Activated CD4-positive, alpha-beta memory T cell treated with anti-CD3 and anti-CD28 coated beads, Interleukin-2, amount 10 ng/mL, durations not matched to agents 7 days and 5 days (primary cell): Measurements from ENCODE around the gene RHBDF1. TPM values are rescaled to one million over a fixed set of nuclear protein-coding genes. Genes with fewer than 3 reads are reported as not detected.
A peak's percentile ranks its signal among the peaks of the same experiment; 100 is the strongest.

ENCODE experiments used
- CTCF ChIA-PET: fragments of 350-600 bp; sonication (Branson Sonifier 250); formaldehyde crosslinking; loops from one replicate; lab custom pipeline; 2021; ENCODE audit warnings: antibody characterized with exemption, inconsistent platforms; lab: Charles Lee
- POLR2A ChIA-PET: fragments of 350-600 bp; sonication (Branson Sonifier 250); formaldehyde crosslinking; loops from one replicate; lab custom pipeline; 2021; ENCODE audit warnings: antibody characterized with exemption; lab: Charles Lee
- DNase-seq: peaks from one replicate; pipeline ENCODE4 v3.0.0-alpha.2; 2020
- H3K27ac Mint-ChIP-seq: one replicate; pipeline ENCODE4 v1.8.0; 2021; ENCODE audit warnings: mild to moderate bottlenecking, mixed read lengths
- H3K27me3 Mint-ChIP-seq: one replicate; pipeline ENCODE4 v1.8.0; 2021; ENCODE audit warnings: mixed read lengths
- H3K36me3 Mint-ChIP-seq: one replicate; pipeline ENCODE4 v1.8.0; 2021; ENCODE audit warnings: low read depth, mixed read lengths
- H3K4me1 Mint-ChIP-seq: one replicate; pipeline ENCODE4 v1.8.0; 2021; ENCODE audit warnings: mixed read lengths
- H3K4me3 Mint-ChIP-seq: one replicate; pipeline ENCODE4 v1.8.0; 2021; ENCODE audit warnings: mild to moderate bottlenecking, mixed read lengths
- H3K9me3 Mint-ChIP-seq: one replicate; pipeline ENCODE4 v1.8.0; 2021; ENCODE audit warnings: mixed read lengths
- total RNA-seq, 2 experiments: library from RNA; stranded (reverse); gene quantifications; one replicate each; pipeline ENCODE4 v1.2.3, GENCODE V29; 2021

The RHBDF1 gene
- total RNA-seq, 2 experiments from 2014 or later, result 0.18 to 0.23 TPM

DNA sequence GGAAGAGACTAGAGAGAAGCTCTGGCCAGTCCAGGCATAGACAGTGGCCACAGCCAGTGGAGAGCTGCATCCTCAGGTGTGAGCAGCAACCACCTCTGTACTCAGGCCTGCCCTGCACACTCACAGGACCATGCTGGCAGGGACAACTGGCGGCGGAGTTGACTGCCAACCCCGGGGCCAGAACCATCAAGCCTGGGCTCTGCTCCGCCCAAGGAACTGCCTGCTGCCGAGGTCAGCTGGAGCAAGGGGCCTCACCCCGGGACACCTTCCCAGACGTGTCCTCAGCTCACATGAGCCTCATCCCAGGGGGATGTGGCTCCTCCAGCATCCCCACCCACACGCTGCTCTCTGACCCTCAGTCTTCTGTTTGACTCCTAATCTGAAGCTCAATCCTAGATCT is 3.2 kb downstream of the RHBDF1 start:
- DNase-seq, result no peak
- H3K9me3 Mint-ChIP-seq, result no peaks in the 10 kb centered on the region
- peaks cover 35% of the 10 kb centered on the region for H3K27me3 Mint-ChIP-seq
- H3K4me1 Mint-ChIP-seq, result peaks cover 8% of the 10 kb centered on the region
- H3K27ac Mint-ChIP-seq, result no peak overlapping the region
- H3K4me3 Mint-ChIP-seq, result no peak overlapping the region
- ChIA-PET CTCF (interaction anchor here (1.7 to 9.4 kb wide), 3 partner anchors 16 to 28 kb away, joined by 4 to 194 read pairs (median 4); partner anchors contain the start of genes POLR3K and SNRNP25), POLR2A (interaction anchor here (0.9 to 1.3 kb wide), 3 partner anchors 8 to 14 kb away, joined by 3 to 5 read pairs (median 3); no protein-coding TSS in a partner anchor)
- H3K36me3 Mint-ChIP-seq, result no peaks in the 10 kb centered on the region

DNA sequence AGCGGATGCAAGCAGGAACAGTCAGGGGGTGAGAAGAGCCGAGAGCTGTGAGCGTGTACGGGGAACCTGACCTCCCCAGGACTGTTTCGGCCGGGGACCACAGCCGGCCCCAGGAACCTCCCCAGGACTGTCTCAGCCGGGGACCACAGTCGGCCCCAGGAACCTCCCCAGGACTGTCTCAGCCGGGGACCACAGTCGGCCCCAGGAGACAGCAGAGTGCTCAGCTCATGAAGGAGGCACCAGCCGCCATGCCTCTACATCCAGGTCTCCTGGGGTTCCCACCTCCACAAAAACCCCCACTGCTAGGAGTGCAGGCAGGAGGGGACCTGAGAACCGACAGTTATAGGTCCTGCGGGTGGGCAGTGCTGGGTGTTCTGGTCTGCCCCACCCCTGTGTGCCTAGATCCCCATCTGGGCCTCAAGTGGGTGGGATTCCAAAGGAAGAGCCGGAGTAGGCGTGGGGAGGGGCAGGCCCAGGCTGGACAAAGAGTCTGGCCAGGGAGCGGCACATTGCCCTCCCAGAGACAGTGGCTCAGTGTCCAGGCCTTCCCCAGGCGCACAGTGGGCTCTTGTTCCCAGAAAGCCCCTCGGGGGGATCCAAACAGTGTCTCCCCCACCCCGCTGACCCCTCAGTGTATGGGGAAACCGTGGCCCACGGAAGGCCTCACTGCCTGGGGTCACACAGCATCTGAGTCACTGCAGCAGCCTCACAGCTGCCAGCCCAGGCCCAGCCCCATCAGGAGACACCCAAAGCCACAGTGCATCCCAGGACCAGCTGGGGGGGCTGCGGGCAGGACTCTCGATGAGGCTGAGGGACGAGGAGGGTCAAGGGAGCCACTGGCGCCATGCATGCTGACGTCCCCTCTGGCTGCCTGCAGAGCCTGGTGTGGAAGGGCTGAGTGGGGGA is 4.3 kb downstream of the RHBDF1 start:
- peaks cover 8% of the 10 kb centered on the region for H3K4me1 Mint-ChIP-seq
- H3K4me3 Mint-ChIP-seq, result no peak overlapping the region
- CTCF ChIA-PET, result interaction anchor here (1.7 to 9.4 kb wide), 3 partner anchors 15 to 29 kb away, joined by 4 to 194 read pairs (median 4); partner anchors contain the start of genes POLR3K and SNRNP25
- no peaks in the 10 kb centered on the region for H3K9me3 Mint-ChIP-seq
- no peak for DNase-seq
- H3K27me3 Mint-ChIP-seq, result peaks cover 26% of the 10 kb centered on the region
- H3K27ac Mint-ChIP-seq, result no peak overlapping the region
- POLR2A ChIA-PET, result interaction anchor here (0.9 to 4.7 kb wide), 5 partner anchors 9 to 28 kb away, joined by 3 to 23 read pairs (median 5); partner anchors contain the start of gene MPG
- no peaks in the 10 kb centered on the region for H3K36me3 Mint-ChIP-seq

GRCh38 chr16:67183-67791 is 5.1 kb downstream of the RHBDF1 start:
- H3K36me3 Mint-ChIP-seq, result no peaks in the 10 kb centered on the region
- POLR2A ChIA-PET, result interaction anchor here (3.1 to 4.7 kb wide), 2 partner anchors 11 to 29 kb away, joined by 16 to 23 read pairs; partner anchors contain the start of gene MPG
- H3K9me3 Mint-ChIP-seq, result no peaks in the 10 kb centered on the region
- peaks cover 3% of the 10 kb centered on the region for H3K4me1 Mint-ChIP-seq
- CTCF ChIA-PET, result interaction anchor here (9.4 kb wide), 1 partner anchor 30 kb away, joined by 194 read pairs; no protein-coding TSS in a partner anchor
- H3K4me3 Mint-ChIP-seq, result no peak overlapping the region
- H3K27me3 Mint-ChIP-seq, result peaks cover 21% of the 10 kb centered on the region
- H3K27ac Mint-ChIP-seq, result no peak overlapping the region
- no peak for DNase-seq

DNA sequence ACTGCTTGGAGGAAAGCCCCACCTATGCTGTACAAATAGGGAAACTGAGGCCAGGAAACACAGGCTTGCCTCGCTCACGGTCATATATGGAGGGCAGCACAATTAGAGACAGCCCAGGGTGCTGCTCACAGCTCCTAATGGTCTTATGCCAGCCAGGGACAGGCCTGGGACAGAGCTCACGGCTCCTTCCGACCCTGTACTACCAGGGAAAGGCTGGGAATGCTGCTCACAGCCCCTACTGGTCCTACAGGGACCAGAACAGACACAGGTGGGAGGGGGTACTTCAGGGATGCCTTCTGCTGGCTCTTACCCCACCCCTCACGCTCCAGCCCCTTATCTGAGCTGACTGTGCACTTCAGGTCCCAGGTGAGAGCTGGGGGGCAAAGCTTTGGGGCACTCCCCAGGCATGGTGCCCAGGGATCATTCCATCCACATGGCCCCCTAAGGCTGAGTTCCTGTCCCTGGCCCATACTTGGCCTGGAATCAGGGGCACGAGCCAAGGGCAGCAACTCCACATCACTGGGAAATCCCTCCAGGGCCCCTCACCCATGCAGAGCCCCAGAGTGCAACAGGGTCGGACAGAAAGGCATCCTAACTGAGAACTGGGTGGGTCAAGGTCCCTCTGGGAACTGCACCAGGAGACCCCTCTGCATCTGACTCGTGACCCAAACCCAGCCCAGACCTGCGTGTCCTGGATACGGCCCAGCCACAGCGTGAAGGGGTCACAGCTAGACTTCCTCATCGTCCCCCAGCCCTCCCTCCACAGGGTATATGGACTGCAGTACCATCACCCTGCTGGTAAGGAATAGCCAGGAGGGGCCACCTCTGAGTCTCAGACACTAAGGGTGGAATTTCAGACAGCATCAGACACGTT is 5.9 kb downstream of the RHBDF1 start:
- no peaks in the 10 kb centered on the region for H3K9me3 Mint-ChIP-seq
- peaks cover 18% of the 10 kb centered on the region for H3K27me3 Mint-ChIP-seq
- H3K4me3 Mint-ChIP-seq, result no peak overlapping the region
- no peak overlapping the region for H3K27ac Mint-ChIP-seq
- POLR2A ChIA-PET, result interaction anchor here (1.3 to 4.7 kb wide), 3 partner anchors 11 to 29 kb away, joined by 3 to 23 read pairs (median 16); partner anchors contain the start of gene MPG
- no peaks in the 10 kb centered on the region for H3K36me3 Mint-ChIP-seq
- no peak for DNase-seq
- H3K4me1 Mint-ChIP-seq, result peaks cover 3% of the 10 kb centered on the region
- CTCF ChIA-PET, result interaction anchor here (0.8 to 9.4 kb wide), 15 partner anchors 9 to 298 kb away, joined by 3 to 194 read pairs (median 4); partner anchors contain the start of genes POLR3K and SNRNP25

DNA sequence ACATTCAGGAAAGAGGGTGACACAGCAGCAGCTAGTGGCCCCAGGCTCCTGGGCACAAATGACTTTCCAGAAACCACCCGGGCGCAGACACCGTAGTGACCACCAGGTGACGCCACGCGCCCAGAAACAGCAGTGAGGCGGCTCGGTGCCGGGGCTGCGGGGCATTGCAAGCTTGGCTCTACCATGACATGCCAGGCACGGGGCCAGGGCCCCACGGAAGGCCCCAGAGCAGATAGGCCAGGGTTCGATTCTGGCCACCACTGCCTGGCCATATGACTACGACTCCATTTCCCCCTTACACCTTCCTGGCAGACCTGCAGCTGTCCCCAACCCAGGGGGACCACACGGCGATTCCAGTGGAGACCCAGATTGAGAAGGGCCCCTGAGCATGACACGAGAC is 6.7 kb downstream of the RHBDF1 start:
- H3K27me3 Mint-ChIP-seq, result peaks cover 13% of the 10 kb centered on the region
- peak; percentile 89 for DNase-seq
- no peak overlapping the region for H3K27ac Mint-ChIP-seq
- H3K4me3 Mint-ChIP-seq, result no peak overlapping the region
- peaks cover 2% of the 10 kb centered on the region for H3K4me1 Mint-ChIP-seq
- ChIA-PET CTCF (interaction anchor here (0.6 to 9.4 kb wide), 21 partner anchors 8 to 299 kb away, joined by 3 to 194 read pairs (median 4); partner anchors contain the start of genes POLR3K and SNRNP25), POLR2A (interaction anchor here (1.0 to 4.7 kb wide), 4 partner anchors 10 to 30 kb away, joined by 3 to 23 read pairs (median 10); partner anchors contain the start of genes MPG, POLR3K and SNRNP25)
- H3K9me3 Mint-ChIP-seq, result no peaks in the 10 kb centered on the region
- no peaks in the 10 kb centered on the region for H3K36me3 Mint-ChIP-seq

GRCh38 chr16:64914-65255 is 7.5 kb downstream of the RHBDF1 start:
- Mint-ChIP-seq H3K4me3 (no peak overlapping the region), H3K27me3 (peaks cover 7% of the 10 kb centered on the region), H3K4me1 (peaks cover 2% of the 10 kb centered on the region), H3K27ac (no peak overlapping the region), H3K9me3 (no peaks in the 10 kb centered on the region), H3K36me3 (no peaks in the 10 kb centered on the region)
- POLR2A ChIA-PET, result interaction anchor here (1.3 to 4.7 kb wide), 2 partner anchors 9 to 13 kb away, joined by 3 to 16 read pairs; partner anchors contain the start of gene MPG
- DNase-seq, result no peak
- CTCF ChIA-PET, result interaction anchor here (0.6 to 9.4 kb wide), 10 partner anchors 9 to 300 kb away, joined by 3 to 194 read pairs (median 4); partner anchors contain the start of genes POLR3K and SNRNP25

DNA sequence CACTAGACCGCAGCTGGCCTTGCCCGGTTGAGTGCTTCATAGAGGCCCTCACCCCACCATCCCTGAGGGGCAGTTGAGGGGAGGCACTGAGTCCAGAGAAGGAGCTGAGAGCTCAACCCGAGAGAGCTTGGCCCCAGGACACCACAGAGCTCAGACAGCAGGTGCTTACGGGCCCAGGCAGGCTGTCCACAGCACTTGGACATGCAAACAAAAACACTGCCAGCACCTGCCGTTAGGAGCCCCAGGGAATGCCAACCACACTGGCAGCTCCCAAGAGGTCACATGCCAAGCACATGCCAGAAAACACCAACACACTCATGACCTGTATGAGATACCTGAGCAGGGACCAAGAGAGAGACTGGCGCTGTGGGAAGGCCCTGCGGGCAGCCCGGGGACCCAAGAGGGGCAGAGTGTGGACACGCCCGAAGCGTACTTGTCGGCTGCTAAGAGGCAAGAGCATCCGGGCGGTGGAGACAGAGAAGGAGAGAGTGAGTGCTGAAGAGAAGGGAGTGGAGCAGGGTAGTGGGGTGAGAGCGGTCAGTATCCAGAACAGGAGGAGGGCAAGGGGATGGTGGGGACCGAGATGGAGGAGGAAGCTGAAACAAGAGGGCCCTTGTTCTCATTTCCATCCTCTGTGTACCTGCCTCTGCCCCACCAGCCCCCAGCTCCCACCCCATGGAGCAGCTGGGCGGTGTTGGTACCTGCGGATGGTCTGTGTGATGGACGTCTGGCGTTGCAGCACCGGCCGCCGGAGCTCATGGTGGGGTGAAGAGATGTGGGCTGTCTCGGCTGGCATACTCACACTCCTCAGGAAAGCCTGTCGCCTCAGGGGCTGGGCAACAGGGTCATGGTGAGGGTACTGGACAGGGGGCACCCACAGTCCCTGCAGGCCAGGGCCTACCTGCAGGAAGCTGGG is 8.2 kb downstream of the RHBDF1 start:
- Mint-ChIP-seq H3K27me3 (peaks cover under 1% of the 10 kb centered on the region), H3K36me3 (no peaks in the 10 kb centered on the region), H3K4me3 (no peak overlapping the region), H3K4me1 (peaks cover 2% of the 10 kb centered on the region), H3K9me3 (no peaks in the 10 kb centered on the region), H3K27ac (no peak overlapping the region)
- no peak for DNase-seq
- ChIA-PET POLR2A (interaction anchor here (1.0 to 4.7 kb wide), 3 partner anchors 11 to 33 kb away, joined by 3 to 16 read pairs (median 11); partner anchors contain the start of genes MPG, POLR3K and SNRNP25), CTCF (interaction anchor here (0.6 to 9.4 kb wide), 9 partner anchors 8 to 301 kb away, joined by 3 to 194 read pairs (median 4); partner anchors contain the start of genes POLR3K and SNRNP25)

DNA sequence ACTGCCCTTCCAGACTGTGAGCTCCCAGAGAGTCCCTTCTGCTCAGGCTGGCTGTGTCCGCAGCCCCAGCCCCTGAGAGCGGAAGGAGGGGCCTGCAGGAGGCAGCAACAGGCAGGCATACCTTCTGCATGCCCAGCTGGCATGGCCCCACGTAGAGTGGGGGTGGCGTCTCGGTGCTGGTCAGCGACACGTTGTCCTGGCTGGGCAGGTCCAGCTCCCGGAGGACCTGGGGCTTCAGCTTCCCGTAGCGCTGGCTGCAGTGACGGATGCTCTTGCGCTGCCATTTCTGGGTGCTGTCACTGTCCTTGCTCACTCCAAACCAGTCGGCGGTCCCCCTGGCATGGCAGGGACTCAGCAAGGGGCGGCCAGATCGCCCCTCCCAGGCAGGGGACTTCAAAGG is 9.0 kb downstream of the RHBDF1 start:
- POLR2A ChIA-PET, result interaction anchor here (1.0 to 4.7 kb wide), 3 partner anchors 10 to 34 kb away, joined by 3 to 16 read pairs (median 11); partner anchors contain the start of genes MPG, POLR3K and SNRNP25
- no peak for DNase-seq
- H3K27me3 Mint-ChIP-seq, result no peaks in the 10 kb centered on the region

DNA sequence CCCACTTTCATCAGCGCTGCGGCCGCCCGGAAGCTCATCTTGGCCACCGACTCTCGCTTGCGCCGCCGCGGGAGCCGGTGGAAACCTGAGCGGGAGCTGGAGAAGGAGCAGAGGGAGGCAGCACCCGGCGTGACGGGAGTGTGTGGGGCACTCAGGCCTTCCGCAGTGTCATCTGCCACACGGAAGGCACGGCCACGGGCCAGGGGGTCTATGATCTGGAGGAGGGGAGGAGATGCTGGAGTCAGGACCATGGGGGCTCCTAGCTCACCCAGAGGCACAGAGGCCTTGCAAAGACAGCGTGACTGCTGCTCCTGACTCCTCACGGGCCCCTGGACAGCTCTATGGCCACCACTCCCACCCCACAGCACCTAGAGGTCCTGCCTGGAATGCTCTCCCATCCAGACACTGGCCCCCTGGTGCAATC is 9.5 kb downstream of the RHBDF1 start:
- H3K27ac Mint-ChIP-seq, result no peak overlapping the region
- no peaks in the 10 kb centered on the region for H3K27me3 Mint-ChIP-seq
- no peaks in the 10 kb centered on the region for H3K9me3 Mint-ChIP-seq
- ChIA-PET POLR2A (interaction anchor here (1.0 to 4.7 kb wide), 3 partner anchors 9 to 34 kb away, joined by 3 to 16 read pairs (median 11); partner anchors contain the start of genes MPG, POLR3K and SNRNP25), CTCF (interaction anchor here (1.7 to 9.4 kb wide), 3 partner anchors 10 to 44 kb away, joined by 7 to 194 read pairs (median 21); partner anchors contain the start of genes POLR3K and SNRNP25)
- DNase-seq, result no peak
- no peak overlapping the region for H3K4me3 Mint-ChIP-seq
- no peaks in the 10 kb centered on the region for H3K36me3 Mint-ChIP-seq
- peaks cover 2% of the 10 kb centered on the region for H3K4me1 Mint-ChIP-seq

More for the DNA sequence above, 9.0 kb downstream of the RHBDF1 start:
- Mint-ChIP-seq H3K4me1 (peaks cover 2% of the 10 kb centered on the region), H3K4me3 (no peak overlapping the region), H3K9me3 (no peaks in the 10 kb centered on the region), H3K27ac (no peak overlapping the region), H3K36me3 (no peaks in the 10 kb centered on the region)
- CTCF ChIA-PET, result interaction anchor here (1.5 to 9.4 kb wide), 4 partner anchors 10 to 43 kb away, joined by 3 to 194 read pairs (median 14); partner anchors contain the start of genes POLR3K and SNRNP25

DNA sequence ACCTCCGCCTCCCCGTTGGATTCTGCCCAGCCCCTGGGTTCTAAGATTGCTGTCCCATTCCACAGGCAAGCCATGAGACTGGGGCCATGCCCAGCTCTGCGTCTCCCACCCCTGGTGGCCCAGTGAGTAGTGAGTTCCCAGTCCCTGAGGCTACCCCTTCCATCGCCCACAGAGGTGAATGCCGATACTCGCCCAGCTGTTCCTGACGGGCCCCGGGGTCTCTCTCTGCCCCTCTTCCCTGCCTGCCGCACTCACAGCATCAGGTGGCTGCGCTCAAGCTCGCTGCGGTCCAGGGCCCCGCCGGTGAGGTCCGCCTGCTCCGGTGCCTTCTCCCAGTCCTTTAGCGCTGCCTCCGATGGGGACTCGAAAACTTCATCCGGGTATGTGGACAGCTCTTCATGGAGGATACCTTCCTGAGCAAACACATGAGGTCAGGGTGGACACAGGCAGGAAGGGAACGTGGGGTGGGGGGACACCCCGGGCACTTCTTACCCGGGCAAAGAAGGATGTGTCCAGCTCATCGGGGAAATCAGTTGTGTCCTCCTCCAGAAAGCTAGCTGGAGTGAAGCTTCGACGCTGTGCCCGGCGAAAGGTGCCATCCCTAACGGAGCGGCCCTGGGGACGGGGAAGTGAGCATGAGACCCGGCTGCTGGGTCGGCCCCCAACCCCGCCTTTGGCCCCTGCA is 10.0 kb downstream of the RHBDF1 start:
- DNase-seq, result no peak
- H3K27ac Mint-ChIP-seq, result no peak overlapping the region
- H3K4me3 Mint-ChIP-seq, result no peak overlapping the region
- H3K9me3 Mint-ChIP-seq, result no peaks in the 10 kb centered on the region
- peaks cover 2% of the 10 kb centered on the region for H3K4me1 Mint-ChIP-seq
- no peaks in the 10 kb centered on the region for H3K27me3 Mint-ChIP-seq
- POLR2A ChIA-PET, result interaction anchor here (2.7 kb wide), 1 partner anchor 9 kb away, joined by 11 read pairs; the partner anchor contains the start of genes POLR3K and SNRNP25
- H3K36me3 Mint-ChIP-seq, result no peaks in the 10 kb centered on the region
- CTCF ChIA-PET, result interaction anchor here (1.7 to 9.4 kb wide), 2 partner anchors 35 to 44 kb away, joined by 7 to 194 read pairs; no protein-coding TSS in a partner anchor
